Measurements from ENCODE around the gene ERICH3. TPM values are rescaled to one million over a fixed set of nuclear protein-coding genes. Genes with fewer than 3 reads are reported as not detected.

Gene ERICH3
- total and polyA plus RNA-seq, 11 donors, result 0.03 to 0.21 (median 0.08) TPM; not detected in 8

- H3K4me3 ChIP-seq, result no peak overlapping the region
- peaks cover 0 to 96% (median 91%) of the 10 kb centered on the region in 9 donors for H3K36me3 ChIP-seq
These were observed 42.2 kb upstream of the ERICH3 start for GRCh38 chr1:74715806-74716205.

DNA sequence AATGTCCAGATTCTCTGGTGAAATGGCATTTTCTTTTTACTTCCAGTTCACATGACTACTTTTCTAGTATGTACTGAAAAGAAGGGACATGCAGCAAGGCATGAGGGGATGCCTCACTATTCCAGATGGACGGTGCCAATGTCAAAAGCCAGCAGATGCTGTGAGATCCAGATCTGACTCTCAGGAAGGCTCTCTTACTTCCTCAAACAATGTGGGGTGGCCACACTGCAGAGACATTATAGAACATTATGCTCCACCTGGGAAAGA, 41.6 kb upstream of the ERICH3 start:
- Histone ChIP-seq H3K27me3 (no peaks in the 10 kb centered on the region), H3K36me3 (peaks cover 0 to 96% (median 91%) of the 10 kb centered on the region in 9 donors), H3K27ac (no peak overlapping the region), H3K4me1 (peaks cover 0 to 16% (median 2%) of the 10 kb centered on the region in 12 donors), H3K4me3 (no peak overlapping the region), H3K9me3 (no peaks in the 10 kb centered on the region)
- DNase-seq (no peak), ATAC-seq (no peak)
- 85 to 100% (median 88%) methylated on average over 1 of the region's 1 CpG for WGBS, 4 donors
- intact Hi-C loops (cut with DNase I), result no loop called here
- no peak for TF ChIP-seq POLR2A (IDR thresholded peaks at IDR 0.05)
- TF ChIP-seq CTCF (IDR thresholded peaks at IDR 0.05), result no peak

More at GRCh38 chr1:74715806-74716205, 42.2 kb upstream of the ERICH3 start:
- peaks cover 0 to 16% (median 2%) of the 10 kb centered on the region in 12 donors for H3K4me1 ChIP-seq
- DNase-seq, result no peak
- H3K9me3 ChIP-seq, result no peaks in the 10 kb centered on the region
- 80 to 96% (median 90%) methylated on average over 6 of the region's 6 CpGs for WGBS, 4 donors
- TF ChIP-seq POLR2A (IDR thresholded peaks at IDR 0.05) (no peak), CTCF (IDR thresholded peaks at IDR 0.05) (no peak)
- no peaks in the 10 kb centered on the region for H3K27me3 ChIP-seq
- no peak for ATAC-seq
- intact Hi-C loops (cut with DNase I), result no loop called here
- H3K27ac ChIP-seq, result no peak overlapping the region

DNA sequence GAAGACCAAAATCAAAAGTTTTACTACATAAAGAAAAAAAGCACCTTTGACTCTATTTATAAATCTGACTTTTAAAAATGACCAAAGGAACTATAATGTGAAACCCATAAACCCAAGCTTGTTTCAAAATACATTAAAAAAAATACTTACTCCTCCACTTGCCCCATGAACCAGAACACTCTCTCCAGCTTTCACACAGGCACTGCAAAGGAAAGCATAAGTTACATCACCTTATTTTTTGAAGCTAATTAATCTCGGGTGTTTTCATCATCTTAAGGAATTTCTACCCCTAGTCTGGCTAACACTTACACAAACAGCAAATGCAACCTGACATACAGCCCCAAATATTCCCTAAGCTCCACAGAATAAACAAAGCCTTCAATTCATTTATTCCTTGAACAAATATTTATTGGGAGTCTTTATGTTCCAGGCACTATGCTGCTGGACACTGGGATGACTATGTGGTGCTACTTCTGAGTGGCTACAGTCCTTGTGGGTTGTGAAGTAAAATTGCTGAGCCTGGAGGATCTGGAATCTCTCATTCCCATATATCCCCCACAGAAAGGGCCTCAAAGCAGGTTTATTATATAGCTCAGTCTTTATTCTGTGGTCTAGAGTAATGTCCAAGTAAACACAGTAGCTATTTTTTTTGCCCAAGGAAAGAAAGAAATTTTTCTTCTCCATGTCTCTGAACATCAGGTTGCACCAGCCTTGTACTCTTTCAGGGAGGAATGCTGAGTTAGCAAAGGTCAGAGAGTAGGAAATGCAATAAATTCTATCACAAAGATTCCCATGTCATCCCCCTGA, 41.0 kb upstream of the ERICH3 start:
- ATAC-seq (no peak), DNase-seq (no peak)
- no peak for TF ChIP-seq CTCF (IDR thresholded peaks at IDR 0.05)
- no peak for TF ChIP-seq POLR2A (IDR thresholded peaks at IDR 0.05)
- peaks cover 0 to 96% (median 91%) of the 10 kb centered on the region in 9 donors for H3K36me3 ChIP-seq
- WGBS, 4 donors, result 78 to 89% (median 83%) methylated on average over 1 of the region's 1 CpG
- no peaks in the 10 kb centered on the region for H3K9me3 ChIP-seq
- H3K27me3 ChIP-seq, result no peaks in the 10 kb centered on the region
- H3K4me1 ChIP-seq, result peaks cover 0 to 16% (median 2%) of the 10 kb centered on the region in 12 donors
- intact Hi-C loops (cut with DNase I), result no loop called here
- no peak overlapping the region for H3K27ac ChIP-seq
- H3K4me3 ChIP-seq, result no peak overlapping the region

DNA sequence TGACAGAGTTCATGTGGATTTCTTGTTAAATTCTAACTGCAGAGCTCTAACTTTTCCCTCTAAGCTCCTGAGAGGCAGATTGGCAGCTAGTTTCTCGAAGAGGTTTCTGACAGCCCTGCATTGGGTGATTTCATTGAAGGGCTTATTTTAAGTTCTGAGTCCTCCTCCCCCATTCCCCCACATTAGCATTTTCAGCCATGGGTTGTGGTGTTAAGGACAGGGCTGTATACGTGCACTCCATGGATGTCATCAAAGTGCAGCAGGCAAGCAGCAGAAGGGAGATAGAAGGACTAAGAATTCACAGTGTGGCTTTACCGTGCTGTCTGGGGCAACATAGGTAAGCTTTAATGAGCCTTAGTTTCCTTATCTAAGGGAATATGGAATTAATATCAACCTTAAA, 40.3 kb upstream of the ERICH3 start:
- DNase-seq, result no peak
- H3K27ac ChIP-seq, result peak overlapping the region in 1 of 12 donors; percentile 11
- WGBS, 4 donors, result 51 to 79% (median 64%) methylated on average over 3 of the region's 3 CpGs
- intact Hi-C loops (cut with DNase I), result no loop called here
- TF ChIP-seq POLR2A (IDR thresholded peaks at IDR 0.05) (no peak), CTCF (IDR thresholded peaks at IDR 0.05) (no peak)
- peaks cover 0 to 16% (median 2%) of the 10 kb centered on the region in 12 donors for H3K4me1 ChIP-seq
- no peak overlapping the region for H3K4me3 ChIP-seq
- no peaks in the 10 kb centered on the region for H3K27me3 ChIP-seq
- peaks cover 0 to 98% (median 91%) of the 10 kb centered on the region in 9 donors for H3K36me3 ChIP-seq
- no peaks in the 10 kb centered on the region for H3K9me3 ChIP-seq
- ATAC-seq, result peak in 3 of 4 donors; percentile 18 to 38 (median 22)

Data from heart left ventricle (tissue), 16 donors.